GM21717 (cell line): Measurements from ENCODE around the gene PARD3.
"Not testable (repeated sequence)": the region's sequence is repeated elsewhere in the genome, so short reads cannot be mapped to it uniquely, and the experiment has no call there.

Experiments used
- ATAC-seq: cut with Tn5 transposase; IDR thresholded peaks from one replicate; pipeline ENCODE4 v1.9.1; 2021; ENCODE audit warnings: mild to moderate bottlenecking, moderate library complexity; ENCODE audit not compliant: unreplicated experiment

Gene PARD3

GRCh38 chr10:34075254-34075926 is 739.7 kb downstream of the PARD3 start:
- no peak for ATAC-seq

- no peak for ATAC-seq
Measured at GRCh38 chr10:34074051-34074450, 741.0 kb downstream of the PARD3 start.

GRCh38 chr10:34067741-34068140 is 747.4 kb downstream of the PARD3 start:
- not testable (repeated sequence) for ATAC-seq

GRCh38 chr10:34063592-34063991 is 751.5 kb downstream of the PARD3 start:
- ATAC-seq, result no peak

- ATAC-seq, result no peak
Measured at GRCh38 chr10:34061841-34062240, 753.3 kb downstream of the PARD3 start.
